ENCODE measurements around the gene CDC25B. TPM values are rescaled to one million over a fixed set of nuclear protein-coding genes. Genes with fewer than 3 reads are reported as not detected.

CDC25B gene
- total RNA-seq, 2 donors from 2014 or later, result 86.7 to 117 TPM

DNA sequence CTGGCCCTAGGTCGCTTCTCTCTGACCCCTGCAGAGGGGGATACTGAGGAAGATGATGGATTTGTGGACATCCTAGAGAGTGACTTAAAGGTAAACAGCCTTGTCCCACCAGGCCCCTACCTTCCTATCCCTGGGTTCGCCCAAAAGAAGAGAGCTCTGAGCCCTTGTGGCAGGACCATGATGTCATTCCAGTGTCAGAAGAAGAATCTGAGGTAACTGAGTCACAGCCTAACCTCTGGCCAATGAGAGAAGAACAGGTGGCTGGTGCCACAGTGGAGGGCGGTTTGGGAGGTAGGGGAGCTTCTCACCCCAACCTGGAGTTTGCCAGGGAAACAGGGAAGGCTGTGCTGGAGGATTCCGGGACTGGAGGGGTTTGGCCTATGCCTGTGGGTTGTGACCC is 5.2 kb downstream of the CDC25B start:
- peak overlapping the region; percentile 17 for H3K4me3 Mint-ChIP-seq
- peak; percentile 37 for ATAC-seq (replicated peaks)

DNA sequence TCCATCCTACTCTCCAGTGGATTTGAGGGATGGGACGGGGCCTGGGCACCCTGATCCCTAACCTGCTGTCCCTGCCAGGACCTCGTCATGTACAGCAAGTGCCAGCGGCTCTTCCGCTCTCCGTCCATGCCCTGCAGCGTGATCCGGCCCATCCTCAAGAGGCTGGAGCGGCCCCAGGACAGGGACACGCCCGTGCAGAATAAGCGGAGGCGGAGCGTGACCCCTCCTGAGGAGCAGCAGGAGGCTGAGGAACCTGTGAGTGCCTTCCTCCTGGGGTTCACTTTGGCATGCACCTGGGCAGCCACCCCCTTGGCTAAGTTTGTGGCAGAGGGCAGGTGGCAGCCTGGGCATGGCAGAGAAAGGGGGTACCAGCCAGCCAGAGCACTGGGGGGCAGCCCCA is 5.7 kb downstream of the CDC25B start:
- H3K4me1 Mint-ChIP-seq, result peaks cover 37% of the 10 kb centered on the region
- ATAC-seq (replicated peaks), result no peak
- H3K27me3 Mint-ChIP-seq, result no peaks in the 10 kb centered on the region
- H3K4me3 Mint-ChIP-seq, result no peak overlapping the region
- H3K27ac Mint-ChIP-seq, result peak overlapping the region; percentile 98
- no peaks in the 10 kb centered on the region for H3K9me3 Mint-ChIP-seq
- peaks cover 98% of the 10 kb centered on the region for H3K36me3 Mint-ChIP-seq (ENCODE audit: low read depth)

More for the DNA sequence above, 5.2 kb downstream of the CDC25B start:
- Mint-ChIP-seq H3K27ac (peak overlapping the region; percentile 98), H3K36me3 (ENCODE audit: low read depth) (peaks cover 96% of the 10 kb centered on the region), H3K9me3 (no peaks in the 10 kb centered on the region), H3K27me3 (no peaks in the 10 kb centered on the region), H3K4me1 (peaks cover 37% of the 10 kb centered on the region)

DNA sequence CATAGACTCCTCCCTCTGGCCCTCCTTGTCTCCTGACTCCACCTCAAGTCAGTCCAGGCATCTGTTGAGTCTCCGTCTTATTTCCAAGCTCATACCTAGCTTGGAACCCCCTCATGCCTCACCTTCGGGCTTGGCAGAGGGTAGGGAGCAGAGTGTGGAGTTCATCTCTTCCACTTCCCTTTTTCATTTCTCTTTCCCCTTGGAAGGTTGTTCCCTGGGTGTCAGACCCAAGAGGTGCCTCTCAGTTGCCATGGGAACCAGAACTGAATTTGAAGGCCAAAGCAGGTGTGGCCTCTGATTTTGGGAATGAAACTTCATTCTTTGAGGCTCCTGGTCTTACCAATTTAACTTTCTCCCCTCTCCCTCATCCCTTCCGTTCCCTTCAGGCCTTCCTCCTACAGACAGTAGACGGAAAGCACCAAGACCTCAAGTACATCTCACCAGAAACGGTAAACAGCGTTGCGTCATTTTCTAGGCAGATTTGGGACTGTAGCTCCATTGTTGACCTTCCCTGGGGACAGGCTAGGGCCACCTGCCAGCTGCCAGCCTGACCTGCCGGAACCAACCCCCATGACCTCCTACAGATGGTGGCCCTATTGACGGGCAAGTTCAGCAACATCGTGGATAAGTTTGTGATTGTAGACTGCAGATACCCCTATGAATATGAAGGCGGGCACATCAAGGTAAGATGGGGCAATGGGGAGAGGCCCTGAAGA is 6.6 kb downstream of the CDC25B start:
- Mint-ChIP-seq H3K9me3 (no peaks in the 10 kb centered on the region), H3K4me3 (peak overlapping the region; percentile 14), H3K36me3 (ENCODE audit: low read depth) (peaks cover 89% of the 10 kb centered on the region), H3K27me3 (no peaks in the 10 kb centered on the region), H3K4me1 (peaks cover 38% of the 10 kb centered on the region), H3K27ac (peak overlapping the region; percentile 98)
- no peak for ATAC-seq (replicated peaks)

DNA sequence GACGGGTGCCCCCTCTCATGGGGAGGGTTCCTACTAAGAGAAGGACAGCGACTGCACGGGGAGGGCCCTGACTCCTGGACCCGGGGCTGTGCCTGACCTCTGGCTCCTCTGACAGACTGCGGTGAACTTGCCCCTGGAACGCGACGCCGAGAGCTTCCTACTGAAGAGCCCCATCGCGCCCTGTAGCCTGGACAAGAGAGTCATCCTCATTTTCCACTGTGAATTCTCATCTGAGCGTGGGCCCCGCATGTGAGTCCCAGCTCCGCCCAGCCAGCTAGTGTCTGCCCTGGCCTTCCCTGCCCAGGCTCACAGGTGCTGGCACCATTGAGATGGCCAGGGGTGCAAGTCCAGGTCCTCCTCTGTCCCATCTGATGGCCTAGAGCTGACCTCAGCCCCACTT is 7.2 kb downstream of the CDC25B start:
- Mint-ChIP-seq H3K9me3 (no peaks in the 10 kb centered on the region), H3K27ac (peak overlapping the region; percentile 98), H3K27me3 (no peaks in the 10 kb centered on the region), H3K4me1 (peaks cover 34% of the 10 kb centered on the region), H3K36me3 (ENCODE audit: low read depth) (peaks cover 83% of the 10 kb centered on the region), H3K4me3 (no peak overlapping the region)
- ATAC-seq (replicated peaks), result no peak

DNA sequence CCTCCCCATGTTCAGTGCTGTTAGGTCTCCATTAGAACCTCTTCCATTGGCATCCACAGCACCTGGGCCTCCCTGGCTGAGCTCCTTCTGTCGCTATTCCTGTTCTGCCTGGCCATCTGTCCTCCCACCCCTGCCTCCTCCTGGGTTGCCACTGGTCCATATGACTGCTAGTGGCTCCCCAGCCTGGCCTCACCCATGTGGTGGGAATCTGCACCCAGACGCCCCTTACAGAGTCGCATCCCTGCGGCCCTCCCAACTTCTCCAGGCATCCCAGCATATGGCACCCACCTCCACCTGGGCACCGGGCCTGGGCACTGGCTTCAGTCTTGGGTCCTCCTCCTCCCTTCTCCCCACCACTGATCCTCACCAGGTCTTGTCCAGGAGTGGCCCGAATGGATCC is 7.7 kb downstream of the CDC25B start:
- H3K36me3 Mint-ChIP-seq (ENCODE audit: low read depth), result peaks cover 78% of the 10 kb centered on the region
- peaks cover 29% of the 10 kb centered on the region for H3K4me1 Mint-ChIP-seq
- peak overlapping the region; percentile 28 for H3K27ac Mint-ChIP-seq
- no peaks in the 10 kb centered on the region for H3K27me3 Mint-ChIP-seq
- no peaks in the 10 kb centered on the region for H3K9me3 Mint-ChIP-seq
- no peak for ATAC-seq (replicated peaks)
- no peak overlapping the region for H3K4me3 Mint-ChIP-seq

DNA sequence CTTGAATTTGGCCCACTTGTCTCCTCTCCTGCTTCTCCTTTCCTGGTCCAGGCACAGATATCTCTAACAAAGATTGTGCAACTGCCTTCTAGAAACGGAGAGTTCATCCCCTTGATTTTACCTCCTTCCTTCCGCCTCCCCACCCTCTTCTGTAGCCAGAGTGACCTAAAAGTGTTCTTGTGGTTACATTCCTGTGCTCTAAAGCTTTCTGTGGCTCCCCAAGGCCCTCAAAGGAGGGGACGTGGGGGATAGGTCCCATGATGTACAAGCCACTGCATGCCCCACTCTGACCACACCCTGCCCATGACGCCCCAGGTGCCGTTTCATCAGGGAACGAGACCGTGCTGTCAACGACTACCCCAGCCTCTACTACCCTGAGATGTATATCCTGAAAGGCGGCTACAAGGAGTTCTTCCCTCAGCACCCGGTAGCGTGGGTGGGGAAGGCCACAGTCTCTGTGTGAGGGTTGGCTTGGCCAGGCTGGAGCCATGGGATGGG is 8.2 kb downstream of the CDC25B start:
- H3K9me3 Mint-ChIP-seq, result no peaks in the 10 kb centered on the region
- H3K27ac Mint-ChIP-seq, result peak overlapping the region; percentile 4
- H3K36me3 Mint-ChIP-seq (ENCODE audit: low read depth), result peaks cover 73% of the 10 kb centered on the region
- no peak for ATAC-seq (replicated peaks)
- H3K27me3 Mint-ChIP-seq, result no peaks in the 10 kb centered on the region
- H3K4me1 Mint-ChIP-seq, result peaks cover 25% of the 10 kb centered on the region
- no peak overlapping the region for H3K4me3 Mint-ChIP-seq

DNA sequence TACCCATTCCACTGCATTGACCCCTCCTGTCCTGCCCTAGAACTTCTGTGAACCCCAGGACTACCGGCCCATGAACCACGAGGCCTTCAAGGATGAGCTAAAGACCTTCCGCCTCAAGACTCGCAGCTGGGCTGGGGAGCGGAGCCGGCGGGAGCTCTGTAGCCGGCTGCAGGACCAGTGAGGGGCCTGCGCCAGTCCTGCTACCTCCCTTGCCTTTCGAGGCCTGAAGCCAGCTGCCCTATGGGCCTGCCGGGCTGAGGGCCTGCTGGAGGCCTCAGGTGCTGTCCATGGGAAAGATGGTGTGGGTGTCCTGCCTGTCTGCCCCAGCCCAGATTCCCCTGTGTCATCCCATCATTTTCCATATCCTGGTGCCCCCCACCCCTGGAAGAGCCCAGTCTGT is 8.7 kb downstream of the CDC25B start:
- Mint-ChIP-seq H3K36me3 (ENCODE audit: low read depth) (peaks cover 69% of the 10 kb centered on the region), H3K27ac (peak overlapping the region; percentile 56), H3K9me3 (no peaks in the 10 kb centered on the region), H3K27me3 (no peaks in the 10 kb centered on the region), H3K4me3 (no peak overlapping the region), H3K4me1 (peaks cover 23% of the 10 kb centered on the region)
- no peak for ATAC-seq (replicated peaks)

DNA sequence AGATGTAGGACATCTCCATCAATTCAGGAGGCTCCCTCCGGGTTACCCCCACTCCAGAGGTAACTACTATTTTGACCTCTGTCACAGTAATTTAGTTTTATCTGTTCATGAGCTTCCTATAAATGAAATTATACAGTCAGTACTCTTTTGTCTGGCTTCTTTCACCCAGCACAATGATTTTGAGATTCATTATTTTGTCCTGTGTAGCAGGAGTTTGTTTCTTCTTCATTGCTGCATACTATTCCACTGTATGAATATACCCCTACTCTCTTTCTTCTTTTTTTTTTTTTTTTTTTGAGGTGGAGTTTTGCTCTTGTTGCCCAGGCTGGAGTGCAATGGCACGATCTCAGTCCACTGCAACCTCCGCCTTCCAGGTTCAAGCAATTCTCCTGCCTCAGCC is 12.4 kb downstream of the CDC25B start:
- peaks cover 20% of the 10 kb centered on the region for H3K4me1 Mint-ChIP-seq
- H3K4me3 Mint-ChIP-seq, result no peak overlapping the region
- H3K27me3 Mint-ChIP-seq, result no peaks in the 10 kb centered on the region
- H3K9me3 Mint-ChIP-seq, result no peaks in the 10 kb centered on the region
- no peak overlapping the region for H3K27ac Mint-ChIP-seq
- ATAC-seq (replicated peaks), result no peak
- peaks cover 41% of the 10 kb centered on the region for H3K36me3 Mint-ChIP-seq (ENCODE audit: low read depth)

DNA sequence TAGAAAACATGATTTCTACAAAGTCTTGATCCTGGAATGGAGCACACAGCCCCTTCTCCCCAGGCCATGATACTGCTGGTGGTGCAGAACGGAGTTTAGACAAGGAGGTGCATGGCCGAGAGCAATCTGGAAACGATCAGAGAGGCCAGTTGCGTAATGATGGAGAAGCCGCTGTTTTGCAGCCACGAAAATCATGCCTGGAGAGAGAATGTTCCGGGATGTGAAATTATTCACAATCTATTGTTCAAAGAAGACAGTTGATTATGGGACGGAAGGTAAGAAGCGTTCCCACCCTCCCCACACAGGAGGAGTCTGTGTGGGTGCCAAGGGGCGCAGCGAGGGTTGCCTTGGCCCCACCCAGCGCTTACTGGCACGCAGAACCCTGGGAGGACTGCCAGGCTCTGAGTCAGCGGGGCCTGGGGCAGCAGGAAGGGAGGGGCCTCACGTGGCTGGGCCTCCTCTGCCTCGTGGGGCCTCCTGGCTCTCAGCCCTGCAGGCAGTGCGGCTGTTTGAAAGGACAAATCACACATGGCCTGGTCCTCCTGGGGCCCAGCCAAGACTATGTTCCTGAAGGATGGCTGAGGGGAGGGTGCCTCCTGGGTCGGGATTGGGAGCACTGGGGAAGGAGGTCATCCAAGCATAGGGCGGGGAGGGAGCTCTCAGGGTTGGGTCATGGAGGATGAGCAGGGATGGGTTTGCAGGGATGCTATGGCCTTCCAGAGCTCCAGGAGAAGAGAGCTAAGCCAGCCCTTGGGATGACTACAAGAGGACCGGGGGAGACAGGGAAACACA is 15.6 kb downstream of the CDC25B start:
- H3K27ac Mint-ChIP-seq, result peak overlapping the region; percentile 98
- peak; percentile 92 for ATAC-seq (replicated peaks)
- H3K4me1 Mint-ChIP-seq, result peaks cover 38% of the 10 kb centered on the region
- no peaks in the 10 kb centered on the region for H3K9me3 Mint-ChIP-seq
- peaks cover 10% of the 10 kb centered on the region for H3K36me3 Mint-ChIP-seq (ENCODE audit: low read depth)
- H3K27me3 Mint-ChIP-seq, result no peaks in the 10 kb centered on the region
- H3K4me3 Mint-ChIP-seq, result peak overlapping the region; percentile 96

DNA sequence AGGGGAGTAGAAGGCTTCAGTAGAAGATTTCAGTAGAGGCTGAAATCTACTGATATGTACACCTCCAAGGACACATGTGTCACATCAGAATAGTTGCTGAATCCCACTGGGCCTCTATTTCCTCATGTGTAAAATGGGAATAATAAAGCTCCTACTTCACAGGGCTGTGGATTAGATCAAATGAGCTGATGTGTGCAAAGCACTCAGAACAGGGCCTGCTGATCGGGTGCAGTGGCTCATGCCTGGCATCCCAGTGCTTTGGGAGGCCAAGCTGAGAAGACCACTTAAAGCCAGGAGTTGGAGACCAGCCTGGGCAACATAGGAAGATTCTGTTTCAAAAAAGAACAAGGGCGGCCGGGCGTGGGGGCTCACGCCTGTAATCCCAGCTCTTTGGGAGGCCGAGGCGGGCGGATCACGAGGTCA is 16.2 kb downstream of the CDC25B start:
- peaks cover 8% of the 10 kb centered on the region for H3K36me3 Mint-ChIP-seq (ENCODE audit: low read depth)
- no peaks in the 10 kb centered on the region for H3K27me3 Mint-ChIP-seq
- H3K4me1 Mint-ChIP-seq, result peaks cover 36% of the 10 kb centered on the region
- H3K9me3 Mint-ChIP-seq, result no peaks in the 10 kb centered on the region
- peak overlapping the region; percentile 98 for H3K27ac Mint-ChIP-seq
- peak overlapping the region; percentile 96 for H3K4me3 Mint-ChIP-seq
- ATAC-seq (replicated peaks), result no peak

DNA sequence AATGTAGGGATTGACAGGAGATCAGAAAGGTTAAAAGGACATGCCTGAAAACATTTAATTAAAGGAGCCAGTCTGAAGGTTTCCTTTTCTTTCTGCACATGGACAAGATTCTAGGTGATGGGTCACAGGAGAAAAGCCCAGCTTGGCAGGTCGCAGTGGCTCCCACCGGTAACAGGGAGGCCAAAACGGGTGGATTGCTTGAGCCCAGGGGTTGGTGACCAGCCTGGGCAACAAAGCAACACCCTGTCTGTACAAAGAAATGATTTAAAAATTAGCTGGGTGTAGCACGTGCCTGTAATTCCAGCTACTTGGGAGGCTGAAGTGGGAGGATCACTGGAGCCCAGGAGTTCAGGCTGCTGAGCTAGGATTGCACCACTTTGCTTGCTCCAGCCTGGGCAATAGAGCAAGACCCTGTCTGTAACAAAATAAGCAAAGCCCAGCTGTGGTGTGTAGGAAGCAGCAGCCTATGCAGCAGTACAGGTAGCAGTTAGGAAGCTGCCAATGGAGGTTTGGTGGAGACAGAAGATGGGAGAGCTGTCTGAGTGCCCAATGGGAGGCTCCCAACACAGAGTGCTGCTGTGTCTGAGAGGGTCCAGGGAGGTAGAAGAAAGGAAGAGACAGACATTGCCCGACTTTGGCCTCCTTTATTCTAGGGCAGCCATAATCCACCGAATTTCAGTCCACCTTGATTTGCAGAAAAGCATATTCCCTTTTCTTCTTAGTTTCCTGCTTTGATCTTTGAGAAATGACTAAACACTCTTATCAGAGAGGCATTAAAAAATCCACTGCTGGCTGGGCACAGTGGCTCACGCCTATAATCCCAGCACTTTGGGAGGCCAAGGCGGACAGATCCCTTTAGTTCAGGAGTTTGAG is 17.1 kb downstream of the CDC25B start:
- Mint-ChIP-seq H3K9me3 (no peaks in the 10 kb centered on the region), H3K4me3 (peak overlapping the region; percentile 96), H3K4me1 (peaks cover 35% of the 10 kb centered on the region), H3K27me3 (no peaks in the 10 kb centered on the region), H3K27ac (peak overlapping the region; percentile 98), H3K36me3 (ENCODE audit: low read depth) (peaks cover 8% of the 10 kb centered on the region)
- ATAC-seq (replicated peaks), result no peak

DNA sequence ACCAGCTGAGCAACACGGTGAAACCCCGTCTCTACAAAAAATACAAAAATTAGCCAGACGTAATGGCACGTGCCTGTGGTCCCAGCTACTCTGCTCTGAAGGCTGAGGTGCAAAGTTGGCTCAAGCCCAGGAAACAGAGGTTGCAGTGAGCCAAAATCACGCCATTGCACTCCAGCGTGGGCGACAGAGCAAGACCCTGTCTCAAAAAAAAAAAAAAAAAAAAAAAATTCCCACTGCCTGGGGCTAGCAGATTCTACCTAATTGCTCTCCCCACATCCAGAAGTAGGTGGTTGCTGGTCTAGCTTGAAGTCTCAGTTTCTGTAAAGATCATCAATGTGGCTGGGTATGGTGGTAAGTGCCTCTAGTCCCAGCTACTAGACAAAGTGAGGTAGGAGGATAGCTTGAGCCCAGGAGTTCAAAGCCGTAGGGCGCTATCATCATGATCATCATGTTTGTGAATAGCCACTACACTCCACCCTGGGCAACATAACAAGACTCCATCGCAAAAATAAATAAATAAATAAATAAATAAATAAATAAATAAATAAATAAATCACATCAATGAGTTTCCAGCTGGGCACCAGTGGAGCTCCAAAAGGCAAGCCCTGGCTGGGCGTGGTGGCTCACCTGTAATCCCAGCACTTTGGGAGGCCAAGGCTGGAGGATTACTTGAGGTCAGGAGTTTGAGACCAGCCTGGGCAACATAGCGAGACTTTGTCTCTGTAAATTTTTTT is 17.9 kb downstream of the CDC25B start:
- no peaks in the 10 kb centered on the region for H3K27me3 Mint-ChIP-seq
- peaks cover 8% of the 10 kb centered on the region for H3K36me3 Mint-ChIP-seq (ENCODE audit: low read depth)
- ATAC-seq (replicated peaks), result peak; percentile 45
- H3K4me1 Mint-ChIP-seq, result peaks cover 35% of the 10 kb centered on the region
- H3K9me3 Mint-ChIP-seq, result no peaks in the 10 kb centered on the region
- H3K27ac Mint-ChIP-seq, result peak overlapping the region; percentile 98
- peak overlapping the region; percentile 96 for H3K4me3 Mint-ChIP-seq

DNA sequence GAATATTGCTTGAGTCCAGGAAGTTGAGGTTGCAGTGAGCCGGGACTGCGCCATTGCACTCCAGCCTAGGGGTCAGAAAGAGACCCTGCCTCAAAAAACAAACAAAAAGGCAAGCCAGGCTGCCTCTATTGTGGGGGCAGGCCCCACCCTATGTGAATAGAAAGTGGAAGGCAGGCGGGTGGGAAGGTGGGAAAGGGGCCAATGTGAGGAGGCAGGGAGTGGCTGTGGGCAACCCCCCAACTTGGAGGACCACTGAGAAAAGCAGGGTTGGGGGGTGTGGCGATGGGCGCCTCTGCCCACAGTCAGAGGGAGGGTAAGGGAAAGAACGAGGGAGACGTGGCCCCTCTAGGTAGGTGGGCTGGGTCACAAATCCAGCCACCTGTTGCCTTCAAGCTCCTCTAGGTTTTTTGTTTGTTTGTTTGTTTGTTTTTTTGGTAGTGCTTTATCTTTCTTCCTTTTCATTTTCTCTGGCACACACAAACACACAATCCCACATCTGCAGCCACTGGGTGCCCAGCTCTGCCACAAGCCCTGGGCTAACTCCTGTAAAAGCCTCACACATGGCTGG is 18.9 kb downstream of the CDC25B start:
- ATAC-seq (replicated peaks), result no peak
- H3K36me3 Mint-ChIP-seq (ENCODE audit: low read depth), result peaks cover 8% of the 10 kb centered on the region
- H3K4me1 Mint-ChIP-seq, result peaks cover 35% of the 10 kb centered on the region
- H3K4me3 Mint-ChIP-seq, result peak overlapping the region; percentile 72
- H3K27me3 Mint-ChIP-seq, result no peaks in the 10 kb centered on the region
- peak overlapping the region; percentile 63 for H3K27ac Mint-ChIP-seq
- H3K9me3 Mint-ChIP-seq, result no peaks in the 10 kb centered on the region
